KOPT-K1 (cell line): ENCODE measurements around the gene PRSS38.

Experiments
- H3K27ac ChIP-seq: fragments of 200-600 bp; sonication (generic); 2 replicates; pipeline ENCODE4 v1.5.1; 2016; ENCODE audit warnings: antibody characterized with exemption, mild to moderate bottlenecking, low read depth, low read length; ENCODE audit not compliant: poor library complexity, severe bottlenecking
- H3K36me3 ChIP-seq: fragments of 200-600 bp; sonication (generic); 2 replicates; pipeline ENCODE4 v1.5.1; 2017; ENCODE audit warnings: antibody characterized with exemption, mild to moderate bottlenecking, low read length, moderate library complexity; ENCODE audit not compliant: insufficient read depth
- H3K9me3 ChIP-seq: fragments of 200-600 bp; sonication (generic); 2 replicates; pipeline ENCODE4 v1.5.1; 2017; ENCODE audit warnings: antibody characterized with exemption, low read length, mild to moderate bottlenecking; ENCODE audit not compliant: insufficient read depth, poor library complexity, severe bottlenecking

PRSS38 gene

GRCh38 chr1:227786673-227787512, 28.6 kb upstream of the PRSS38 start:
- H3K27ac ChIP-seq: no peak overlapping the region

GRCh38 chr1:227787513-227788270, 27.8 kb upstream of the PRSS38 start:
- Histone ChIP-seq H3K9me3 (no peaks in the 10 kb centered on the region), H3K27ac (no peak overlapping the region), H3K36me3 (no peaks in the 10 kb centered on the region)

More at GRCh38 chr1:227786673-227787512, 28.6 kb upstream of the PRSS38 start:
- Histone ChIP-seq H3K9me3 (no peaks in the 10 kb centered on the region), H3K36me3 (no peaks in the 10 kb centered on the region)

- H3K27ac ChIP-seq: no peak overlapping the region
- H3K36me3 ChIP-seq: no peaks in the 10 kb centered on the region
- no peaks in the 10 kb centered on the region for H3K9me3 ChIP-seq
Observed at GRCh38 chr1:227788271-227789083, 27.0 kb upstream of the PRSS38 start.

GRCh38 chr1:227789084-227790033, 26.1 kb upstream of the PRSS38 start:
- Histone ChIP-seq H3K9me3 (no peaks in the 10 kb centered on the region), H3K36me3 (no peaks in the 10 kb centered on the region), H3K27ac (no peak overlapping the region)

- Histone ChIP-seq H3K36me3 (no peaks in the 10 kb centered on the region), H3K27ac (no peak overlapping the region), H3K9me3 (no peaks in the 10 kb centered on the region)
Observed at GRCh38 chr1:227790034-227790400, 25.5 kb upstream of the PRSS38 start.

GRCh38 chr1:227790868-227791267, 24.6 kb upstream of the PRSS38 start:
- Histone ChIP-seq H3K36me3 (no peaks in the 10 kb centered on the region), H3K9me3 (no peaks in the 10 kb centered on the region), H3K27ac (no peak overlapping the region)

- Histone ChIP-seq H3K9me3 (no peaks in the 10 kb centered on the region), H3K27ac (no peak overlapping the region), H3K36me3 (no peaks in the 10 kb centered on the region)
Observed at GRCh38 chr1:227791425-227792143, 23.9 kb upstream of the PRSS38 start.

- Histone ChIP-seq H3K36me3 (no peaks in the 10 kb centered on the region), H3K9me3 (no peaks in the 10 kb centered on the region), H3K27ac (no peak overlapping the region)
Observed at GRCh38 chr1:227792216-227793078, 23.0 kb upstream of the PRSS38 start.

- Histone ChIP-seq H3K36me3 (no peaks in the 10 kb centered on the region), H3K9me3 (no peaks in the 10 kb centered on the region), H3K27ac (no peak overlapping the region)
Observed at GRCh38 chr1:227793079-227793947, 22.2 kb upstream of the PRSS38 start.

GRCh38 chr1:227793948-227794816, 21.3 kb upstream of the PRSS38 start:
- Histone ChIP-seq H3K36me3 (no peaks in the 10 kb centered on the region), H3K27ac (no peak overlapping the region), H3K9me3 (no peaks in the 10 kb centered on the region)

- no peaks in the 10 kb centered on the region for H3K9me3 ChIP-seq
- no peaks in the 10 kb centered on the region for H3K36me3 ChIP-seq
- H3K27ac ChIP-seq: no peak overlapping the region
Observed at GRCh38 chr1:227794817-227795192, 20.7 kb upstream of the PRSS38 start.

- no peaks in the 10 kb centered on the region for H3K9me3 ChIP-seq
- H3K36me3 ChIP-seq: no peaks in the 10 kb centered on the region
- H3K27ac ChIP-seq: no peak overlapping the region
Observed at GRCh38 chr1:227795732-227796131, 19.7 kb upstream of the PRSS38 start.
